Measurements from ENCODE around the gene GABBR1. TPM values are rescaled to one million over a fixed set of nuclear protein-coding genes. Genes with fewer than 3 reads are reported as not detected.

GABBR1 gene
- polyA plus RNA-seq, 1 of the 3 experiments (the other 2 are of a cell fraction), result 26.8 TPM

DNA sequence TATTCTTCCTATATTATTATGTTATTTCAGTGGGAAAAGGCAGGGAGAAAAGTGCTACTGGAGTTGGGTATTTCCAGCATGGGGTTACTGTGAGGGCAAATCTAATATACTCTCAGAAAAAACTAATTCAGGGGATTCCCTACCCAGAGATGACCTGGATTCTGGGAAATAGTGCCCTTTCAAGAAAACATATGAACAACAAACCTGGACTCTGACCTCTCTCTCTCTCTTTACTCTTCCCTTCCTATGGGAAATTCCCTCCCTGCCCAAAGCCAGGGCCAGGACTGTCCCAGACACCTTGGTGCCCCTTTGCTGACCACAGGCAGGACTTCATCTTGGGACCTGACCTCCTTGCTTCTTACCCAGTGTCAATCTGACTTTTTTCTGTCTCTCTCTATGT is 71.9 kb downstream of the GABBR1 start:
- Histone ChIP-seq H3K4me1 (ENCODE audit: control insufficient read depth in 1 of 2, insufficient read depth in 2 of 2, low read depth in 1 of 2, low read length in 1 of 2) (no peaks in the 10 kb centered on the region), H3K36me3 (replicated peaks in 1 of 2; ENCODE audit: control insufficient read depth in 1 of 2, insufficient read depth in 2 of 2, low read length in 1 of 2) (no peaks in the 10 kb centered on the region), H3K4me2 (no peak overlapping the region), H3K4me3 (ENCODE audit: low read depth in 2 of 2, low read length in 1 of 2) (no peak overlapping the region), H3K27ac (ENCODE audit: low read depth in 2 of 2, low read length in 1 of 2) (no peak overlapping the region), H4K20me1 (ENCODE audit: insufficient read depth) (no peaks in the 10 kb centered on the region), H3K9ac (no peak overlapping the region), H2AFZ (ENCODE audit: low read depth) (no peak overlapping the region), H3K27me3 (ENCODE audit: insufficient read depth) (peaks cover 45% of the 10 kb centered on the region; the same call in 1 of the 2 replicates), H3F3A (replicated peaks; ENCODE audit: insufficient read depth) (no peaks in the 10 kb centered on the region), H3K9me2 (no peaks in the 10 kb centered on the region), H3K9me3 (no peaks in the 10 kb centered on the region), H3K79me2 (ENCODE audit: insufficient read depth) (no peaks in the 10 kb centered on the region)
- ChIA-PET POLR2A (no interaction called here), CTCF (interaction anchor here (1.1 kb wide), 1 partner anchor 28 kb away, joined by 3 read pairs; no protein-coding TSS in a partner anchor)
- DNase-seq, result no peak
- no peak for TF ChIP-seq TAF1 (IDR thresholded peaks at IDR 0.05; ENCODE audit: borderline replicate concordance, low read depth, low read length)
- TF ChIP-seq, protein P1, sequence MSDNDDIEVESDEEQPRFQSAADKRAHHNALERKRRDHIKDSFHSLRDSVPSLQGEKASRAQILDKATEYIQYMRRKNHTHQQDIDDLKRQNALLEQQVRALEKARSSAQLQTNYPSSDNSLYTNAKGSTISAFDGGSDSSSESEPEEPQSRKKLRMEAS (IDR thresholded peaks at IDR 0.05; ENCODE audit: low read depth), result no peak
- no peak for TF ChIP-seq SMC3 (IDR thresholded peaks at IDR 0.05; ENCODE audit: low read depth, low read length)
- no peak for TF ChIP-seq CHD2 (IDR thresholded peaks at IDR 0.05; ENCODE audit: low read length, partially characterized antibody)
- TF ChIP-seq EP300 (IDR thresholded peaks at IDR 0.05; ENCODE audit: borderline replicate concordance in 1 of 2, low read depth in 1 of 2, low read length in 1 of 2), result no peak
- no peak for TF ChIP-seq ZBTB33 (IDR thresholded peaks at IDR 0.05; ENCODE audit: borderline replicate concordance, low read depth)
- TF ChIP-seq POLR2AphosphoS5 (IDR thresholded peaks at IDR 0.05; ENCODE audit: low read depth, low read length), result no peak
- no peak for TF ChIP-seq TEAD4 (IDR thresholded peaks at IDR 0.05; ENCODE audit: borderline replicate concordance, insufficient read depth)
- TF ChIP-seq RAD21 (IDR thresholded peaks at IDR 0.05; ENCODE audit: low read length), result no peak
- TF ChIP-seq YY1 (IDR thresholded peaks at IDR 0.05; ENCODE audit: low read depth), result no peak
- no peak for TF ChIP-seq PBX3 (IDR thresholded peaks at IDR 0.05)
- TF ChIP-seq USF1 (IDR thresholded peaks at IDR 0.05; ENCODE audit: borderline replicate concordance, low read depth), result no peak
- TF ChIP-seq FOXM1 (IDR thresholded peaks at IDR 0.05; ENCODE audit: low read depth), result no peak
- no peak for TF ChIP-seq RCOR1 (IDR thresholded peaks at IDR 0.05; ENCODE audit: low read length)
- no peak for TF ChIP-seq NRF1 (IDR thresholded peaks at IDR 0.05; ENCODE audit: low read depth, low read length)
- no peak for TF ChIP-seq RFX5 (IDR thresholded peaks at IDR 0.05; ENCODE audit: low read length)
